Natural killer cell (primary cell): ENCODE data around the gene DPCD. TPM values are rescaled to one million over a fixed set of nuclear protein-coding genes. Genes with fewer than 3 reads are reported as not detected.

Source experiments
- ATAC-seq, 3 donors: fragments of 150-1000 bp in 2 of 3; fragments of 200-7000 bp in 1 of 3; cut with Tn5 transposase; 1 replicate in 1 of 3; 2 replicates in 2 of 3; pipeline ENCODE4 v1.10.0; 2021; ENCODE audit warnings: mild to moderate bottlenecking in 2 of 3, moderate library complexity in 2 of 3
- DNase-seq, 2 donors: peaks; one replicate each; pipeline versions ENCODE4 v3.0.0 to v3.0.0-alpha.2; 2013 to 2021; ENCODE audit warnings: mixed read lengths in 1 of 2
- H3K27ac ChIP-seq: one replicate; pipeline ENCODE4 v1.5.1; 2013; ENCODE audit warnings: mild to moderate bottlenecking, low read length
- H3K27me3 ChIP-seq: one replicate; pipeline ENCODE4 v1.6.1; 2013; ENCODE audit warnings: low read length; ENCODE audit not compliant: control insufficient read depth, insufficient read depth
- H3K36me3 ChIP-seq: one replicate; pipeline ENCODE4 v1.6.1; 2013; ENCODE audit warnings: low read length; ENCODE audit not compliant: control insufficient read depth, insufficient read depth
- H3K4me1 ChIP-seq: one replicate; pipeline ENCODE4 v1.6.1; 2013; ENCODE audit warnings: low read length; ENCODE audit not compliant: control insufficient read depth, insufficient read depth
- H3K4me3 ChIP-seq: one replicate; pipeline ENCODE4 v1.5.1; 2013; ENCODE audit warnings: low read length
- H3K9me3 ChIP-seq: one replicate; pipeline ENCODE4 v1.6.1; 2013; ENCODE audit warnings: low read length; ENCODE audit not compliant: control insufficient read depth, insufficient read depth
- H3K27ac Mint-ChIP-seq, 2 donors: one replicate each; pipeline ENCODE4 v1.8.0; 2022; ENCODE audit warnings: mild to moderate bottlenecking in 2 of 2, mixed read lengths in 2 of 2, moderate library complexity in 1 of 2
- H3K27me3 Mint-ChIP-seq, 2 donors: one replicate each; pipeline ENCODE4 v1.8.0; 2022; ENCODE audit warnings: low read depth in 2 of 2, mixed read lengths in 2 of 2
- H3K36me3 Mint-ChIP-seq: one replicate; pipeline ENCODE4 v1.8.0; 2022; ENCODE audit warnings: mixed read lengths
- H3K4me1 Mint-ChIP-seq, 2 donors: one replicate each; pipeline ENCODE4 v1.8.0; 2022; ENCODE audit warnings: mixed read lengths in 2 of 2
- H3K4me3 Mint-ChIP-seq: one replicate; pipeline ENCODE4 v1.8.0; 2022; ENCODE audit warnings: mild to moderate bottlenecking, moderate library complexity, mixed read lengths
- H3K9me3 Mint-ChIP-seq, 2 donors: one replicate each; pipeline ENCODE4 v1.8.0; 2022; ENCODE audit warnings: mixed read lengths in 2 of 2
- CTCF ChIP-seq: fragments of 200-600 bp; IDR thresholded peaks from one replicate; pipeline ENCODE4 v1.8.0; 2022; ENCODE audit warnings: antibody characterized with exemption
- WGBS: methylation state at CpG from one replicate; pipeline ENCODE4 v1.1.7; 2013; ENCODE audit warnings: missing lambda C conversion rate; ENCODE audit not compliant: insufficient coverage; 5-methylcytosine and 5-hydroxymethylcytosine counted together
- intact Hi-C: fragments of 100-400 bp; cut with micrococcal nuclease; formaldehyde crosslinking; loops from one replicate; pipeline ENCODE4 v1.14.2; 2022
- total RNA-seq, 4 donors: library from RNA; stranded (reverse); fragments of 120-200 nt in 1 of 4; gene quantifications; one replicate each; pipeline versions ENCODE4 v1.2.3 to v1.2.4, GENCODE V29; 2013 to 2022

Gene DPCD
- total RNA-seq, 3 donors from 2014 or later (not counting 1 experiment from before 2014, with no cell fraction given): 0.72 to 1.0 (median 0.83) TPM

GRCh38 chr10:101566333-101567164, 21.6 kb upstream of the DPCD start:
- no peak overlapping the region for H3K4me3 ChIP-seq
- DNase-seq (no peak), ATAC-seq (peak in 1 of 3 donors; percentile 18)
- no peak overlapping the region for H3K4me3 Mint-ChIP-seq
- intact Hi-C loops: no loop called here
- WGBS: 19% methylated on average over 59 of the region's 59 CpGs
- no peaks in the 10 kb centered on the region for H3K36me3 Mint-ChIP-seq
- H3K36me3 ChIP-seq: no peaks in the 10 kb centered on the region
- TF ChIP-seq CTCF: no peak
- no peaks in the 10 kb centered on the region for H3K9me3 Mint-ChIP-seq
- no peak overlapping the region for H3K27ac Mint-ChIP-seq
- no peaks in the 10 kb centered on the region for H3K9me3 ChIP-seq
- peaks cover 39 to 48% of the 10 kb centered on the region in 2 donors for H3K27me3 Mint-ChIP-seq
- peaks cover 18% of the 10 kb centered on the region for H3K4me1 ChIP-seq
- H3K27me3 ChIP-seq: peaks cover 35% of the 10 kb centered on the region
- peaks cover 6 to 22% of the 10 kb centered on the region in 2 donors for H3K4me1 Mint-ChIP-seq
- H3K27ac ChIP-seq: no peak overlapping the region

GRCh38 chr10:101567165-101568006, 20.7 kb upstream of the DPCD start:
- no peak for TF ChIP-seq CTCF
- Mint-ChIP-seq H3K4me3 (peak overlapping the region; percentile 14), H3K27me3 (peaks cover 39 to 48% of the 10 kb centered on the region in 2 donors)

DNA sequence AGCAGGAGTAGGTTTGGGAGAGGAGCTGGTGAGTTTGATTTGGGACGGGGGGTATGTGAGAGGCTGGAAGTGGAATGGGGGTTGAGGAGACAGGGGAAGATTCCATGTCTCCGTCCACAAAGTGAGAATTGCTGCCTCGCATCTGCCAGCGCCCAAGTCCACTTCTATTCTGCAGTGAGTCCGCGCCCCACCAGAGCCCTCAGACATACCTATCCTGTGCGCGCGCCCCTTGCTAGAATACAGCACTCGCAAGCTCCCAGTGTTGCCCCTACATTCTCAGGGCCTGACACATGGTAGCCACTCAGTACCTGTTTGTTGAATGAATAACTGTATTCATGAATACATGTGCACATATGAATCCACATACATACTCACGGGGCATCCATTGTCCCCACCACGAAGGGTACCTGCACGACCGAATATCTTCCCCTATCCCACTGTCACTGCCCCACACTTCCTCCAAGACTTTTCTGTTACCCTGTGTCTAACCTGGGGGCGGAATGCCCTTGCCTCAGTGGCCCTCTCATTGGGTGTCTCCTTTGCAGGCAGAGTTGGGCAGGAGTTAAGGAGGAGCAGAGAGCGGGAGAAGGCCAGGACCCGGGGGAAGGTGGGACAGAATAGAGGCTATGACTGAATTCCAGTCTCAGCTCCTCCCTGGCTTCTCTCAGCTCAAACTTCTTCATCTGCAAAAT, 19.9 kb upstream of the DPCD start:
- WGBS: 85% methylated on average over 17 of the region's 17 CpGs
- Histone ChIP-seq H3K4me1 (peaks cover 18% of the 10 kb centered on the region), H3K36me3 (no peaks in the 10 kb centered on the region), H3K27me3 (peaks cover 35% of the 10 kb centered on the region), H3K27ac (no peak overlapping the region), H3K4me3 (no peak overlapping the region), H3K9me3 (no peaks in the 10 kb centered on the region)
- intact Hi-C loops: no loop called here
- ATAC-seq (no peak), DNase-seq (no peak)
- Mint-ChIP-seq H3K27ac (no peak overlapping the region), H3K9me3 (no peaks in the 10 kb centered on the region), H3K27me3 (peaks cover 39 to 48% of the 10 kb centered on the region in 2 donors), H3K4me1 (peaks cover 6 to 15% of the 10 kb centered on the region in 2 donors), H3K36me3 (no peaks in the 10 kb centered on the region), H3K4me3 (peak overlapping the region; percentile 14)
- no peak for TF ChIP-seq CTCF

More at GRCh38 chr10:101567165-101568006, 20.7 kb upstream of the DPCD start:
- H3K27ac ChIP-seq: no peak overlapping the region
- no peaks in the 10 kb centered on the region for H3K9me3 ChIP-seq
- H3K27me3 ChIP-seq: peaks cover 35% of the 10 kb centered on the region
- intact Hi-C loops: no loop called here
- ATAC-seq: no peak
- no peaks in the 10 kb centered on the region for H3K36me3 ChIP-seq
- Mint-ChIP-seq H3K36me3 (no peaks in the 10 kb centered on the region), H3K4me1 (peaks cover 6 to 16% of the 10 kb centered on the region in 2 donors), H3K9me3 (no peaks in the 10 kb centered on the region), H3K27ac (no peak overlapping the region)
- WGBS: 68% methylated on average over 7 of the region's 7 CpGs
- no peak overlapping the region for H3K4me3 ChIP-seq
- peaks cover 18% of the 10 kb centered on the region for H3K4me1 ChIP-seq
- DNase-seq: no peak
